Uterus (tissue), 4 donors: ENCODE data around the gene RGS7. TPM values are rescaled to one million over a fixed set of nuclear protein-coding genes. Genes with fewer than 3 reads are reported as not detected.

Experiments
- DNase-seq, 2 donors: peaks; one replicate each; pipeline ENCODE4 v3.0.0-alpha.2; 2019 to 2020
- H3K27ac ChIP-seq, 2 donors: fragments of 200-600 bp; sonication (generic); 1 replicate in 1 of 2; 2 replicates in 1 of 2; pipeline ENCODE4 v1.5.1; 2016 to 2018
- H3K27me3 ChIP-seq, 2 donors: fragments of 200-600 bp; sonication (generic); one replicate each; pipeline ENCODE4 v1.5.1; 2018 to 2019; ENCODE audit warnings: control low read depth in 1 of 2
- H3K36me3 ChIP-seq, 2 donors: fragments of 200-600 bp; sonication (generic); one replicate each; pipeline ENCODE4 v1.5.1; 2019; ENCODE audit warnings: control low read depth in 1 of 2
- H3K4me1 ChIP-seq, 2 donors: fragments of 200-600 bp; sonication (generic); one replicate each; pipeline ENCODE4 v1.5.1; 2018 to 2019; ENCODE audit warnings: control low read depth in 1 of 2
- H3K4me3 ChIP-seq, 2 donors: fragments of 200-600 bp; sonication (generic); 1 replicate in 1 of 2; 2 replicates in 1 of 2; pipeline ENCODE4 v1.5.1; 2018 to 2019; ENCODE audit warnings: mild to moderate bottlenecking in 1 of 2
- H3K9me3 ChIP-seq, 2 donors: fragments of 200-600 bp; sonication (generic); one replicate each; pipeline ENCODE4 v1.5.1; 2019; ENCODE audit warnings: control low read depth in 1 of 2
- POLR2A ChIP-seq, 2 donors: fragments of 450-650 bp; IDR thresholded peaks; one replicate each; pipeline ENCODE4 v1.6.1; 2016; ENCODE audit warnings: antibody characterized with exemption in 2 of 2, mild to moderate bottlenecking in 1 of 2, moderate library complexity in 1 of 2
- intact Hi-C: fragments of 100-400 bp; cut with DNase I; formaldehyde crosslinking; loops from one replicate; pipeline ENCODE4 v1.15.1; 2023; ENCODE audit warnings: low total_unique reads
- total RNA-seq, 4 donors: library from RNA; depleted of rRNA in 3 of 4; stranded (reverse); fragments of >200 nt in 3 of 4; gene quantifications; one replicate each; pipeline versions ENCODE4 v1.1.0 to v1.2.4, GENCODE V29; 2014 to 2023
- TF ChIP-seq, protein P1 (sequence below), 4 experiments: fragments of 200-600 bp in 2 of 4; fragments of 450-650 bp in 2 of 4; sonication (generic) in 2 of 4; IDR thresholded peaks; one replicate each; pipeline ENCODE4 v1.5.1; 2016 to 2019; ENCODE audit warnings: antibody characterized with exemption in 4 of 4, mild to moderate bottlenecking in 2 of 4, moderate library complexity in 1 of 4
- donor health status: DM: yes; HTN: yes; CAD: no.

Gene RGS7
- total RNA-seq, 4 donors from 2014 or later: 0.62 TPM; not detected in 3

GRCh38 chr1:240878631-240879030 is 478.4 kb downstream of the RGS7 start:
- intact Hi-C loops: no loop called here
- H3K4me1 ChIP-seq: no peaks in the 10 kb centered on the region
- no peaks in the 10 kb centered on the region for H3K36me3 ChIP-seq
- H3K9me3 ChIP-seq: no peaks in the 10 kb centered on the region
- H3K4me3 ChIP-seq: no peak overlapping the region
- no peak overlapping the region for H3K27ac ChIP-seq
- no peak for TF ChIP-seq POLR2A (IDR thresholded peaks at IDR 0.05)
- TF ChIP-seq, protein P1, sequence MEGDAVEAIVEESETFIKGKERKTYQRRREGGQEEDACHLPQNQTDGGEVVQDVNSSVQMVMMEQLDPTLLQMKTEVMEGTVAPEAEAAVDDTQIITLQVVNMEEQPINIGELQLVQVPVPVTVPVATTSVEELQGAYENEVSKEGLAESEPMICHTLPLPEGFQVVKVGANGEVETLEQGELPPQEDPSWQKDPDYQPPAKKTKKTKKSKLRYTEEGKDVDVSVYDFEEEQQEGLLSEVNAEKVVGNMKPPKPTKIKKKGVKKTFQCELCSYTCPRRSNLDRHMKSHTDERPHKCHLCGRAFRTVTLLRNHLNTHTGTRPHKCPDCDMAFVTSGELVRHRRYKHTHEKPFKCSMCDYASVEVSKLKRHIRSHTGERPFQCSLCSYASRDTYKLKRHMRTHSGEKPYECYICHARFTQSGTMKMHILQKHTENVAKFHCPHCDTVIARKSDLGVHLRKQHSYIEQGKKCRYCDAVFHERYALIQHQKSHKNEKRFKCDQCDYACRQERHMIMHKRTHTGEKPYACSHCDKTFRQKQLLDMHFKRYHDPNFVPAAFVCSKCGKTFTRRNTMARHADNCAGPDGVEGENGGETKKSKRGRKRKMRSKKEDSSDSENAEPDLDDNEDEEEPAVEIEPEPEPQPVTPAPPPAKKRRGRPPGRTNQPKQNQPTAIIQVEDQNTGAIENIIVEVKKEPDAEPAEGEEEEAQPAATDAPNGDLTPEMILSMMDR (IDR thresholded peaks at IDR 0.05): no peak
- no peak for DNase-seq
- no peaks in the 10 kb centered on the region for H3K27me3 ChIP-seq

DNA sequence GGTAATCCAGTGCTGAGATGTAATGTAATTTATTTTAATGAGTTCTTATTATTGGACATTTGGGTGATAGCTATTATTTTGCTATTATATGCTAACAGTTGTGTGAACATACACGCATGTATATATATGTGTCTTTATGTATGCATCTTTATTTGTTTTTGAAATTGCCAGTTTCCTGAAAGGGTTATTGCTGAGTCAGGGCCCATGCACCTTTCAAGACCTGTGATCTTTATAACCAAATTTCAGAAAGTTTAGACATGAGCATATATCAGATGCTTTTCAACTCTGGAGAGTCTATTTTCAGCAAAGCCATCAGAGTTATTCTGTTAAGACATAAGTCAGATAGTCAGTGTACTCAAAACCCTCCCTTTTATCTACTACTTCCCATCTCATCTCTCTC is 479.4 kb downstream of the RGS7 start:
- Histone ChIP-seq H3K4me3 (no peak overlapping the region), H3K4me1 (no peaks in the 10 kb centered on the region), H3K36me3 (no peaks in the 10 kb centered on the region), H3K27ac (no peak overlapping the region), H3K27me3 (no peaks in the 10 kb centered on the region), H3K9me3 (no peaks in the 10 kb centered on the region)
- no peak for TF ChIP-seq POLR2A (IDR thresholded peaks at IDR 0.05)
- TF ChIP-seq, protein P1 (IDR thresholded peaks at IDR 0.05): no peak
- intact Hi-C loops: no loop called here
- DNase-seq: no peak

DNA sequence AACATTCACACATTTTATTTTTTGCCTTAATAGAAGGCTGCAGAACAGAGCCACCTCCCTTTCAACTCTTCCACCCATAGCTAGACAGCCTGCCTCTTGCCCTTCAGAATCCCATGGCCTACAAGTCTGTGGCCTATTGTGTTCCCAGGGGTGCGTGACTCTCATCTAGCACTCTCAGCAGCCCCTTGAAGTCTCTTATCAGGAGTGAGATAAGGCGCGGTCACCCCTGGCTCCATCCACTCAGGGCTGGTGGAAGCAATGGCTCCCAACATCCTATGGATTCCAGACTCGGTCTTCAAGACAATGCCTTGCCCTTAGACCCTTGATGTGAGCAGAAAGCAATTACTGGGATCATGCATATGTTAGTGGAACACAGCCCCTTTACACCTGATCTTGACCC is 480.9 kb downstream of the RGS7 start:
- DNase-seq: no peak
- no peaks in the 10 kb centered on the region for H3K27me3 ChIP-seq
- no peak overlapping the region for H3K27ac ChIP-seq
- no peaks in the 10 kb centered on the region for H3K9me3 ChIP-seq
- intact Hi-C loops: no loop called here
- no peaks in the 10 kb centered on the region for H3K36me3 ChIP-seq
- no peak overlapping the region for H3K4me3 ChIP-seq
- no peak for TF ChIP-seq POLR2A (IDR thresholded peaks at IDR 0.05)
- TF ChIP-seq, protein P1 (IDR thresholded peaks at IDR 0.05): no peak
- H3K4me1 ChIP-seq: no peaks in the 10 kb centered on the region

- no peak for TF ChIP-seq POLR2A (IDR thresholded peaks at IDR 0.05)
- TF ChIP-seq, protein P1 (IDR thresholded peaks at IDR 0.05): no peak
- Histone ChIP-seq H3K4me3 (no peak overlapping the region), H3K9me3 (no peaks in the 10 kb centered on the region), H3K27me3 (no peaks in the 10 kb centered on the region), H3K27ac (no peak overlapping the region), H3K4me1 (no peaks in the 10 kb centered on the region), H3K36me3 (no peaks in the 10 kb centered on the region)
- DNase-seq: no peak
- intact Hi-C loops: no loop called here
These were observed 487.9 kb downstream of the RGS7 start for GRCh38 chr1:240869071-240869470.

GRCh38 chr1:240866724-240867123 is 490.3 kb downstream of the RGS7 start:
- H3K9me3 ChIP-seq: no peaks in the 10 kb centered on the region
- no peaks in the 10 kb centered on the region for H3K27me3 ChIP-seq
- DNase-seq: no peak
- no peaks in the 10 kb centered on the region for H3K4me1 ChIP-seq
- TF ChIP-seq, protein P1 (IDR thresholded peaks at IDR 0.05): no peak
- TF ChIP-seq POLR2A (IDR thresholded peaks at IDR 0.05): no peak
- H3K36me3 ChIP-seq: no peaks in the 10 kb centered on the region
- H3K27ac ChIP-seq: no peak overlapping the region
- no peak overlapping the region for H3K4me3 ChIP-seq
- intact Hi-C loops: no loop called here
